GM23338 (cell line): ENCODE data around the gene MTRF1. TPM values are rescaled to one million over a fixed set of nuclear protein-coding genes. Genes with fewer than 3 reads are reported as not detected.

Experiments
- ATAC-seq: fragments of 200-7000 bp; cut with Tn5 transposase; 3 replicates; pipeline ENCODE4 v1.9.1; 2020
- DNase-seq: peaks from one replicate; pipeline ENCODE4 v3.0.0-alpha.2; 2015; ENCODE audit warnings: low spot score
- H2AFZ ChIP-seq: fragments of 200-600 bp; sonication (generic); 2 replicates; pipeline ENCODE4 v1.8.0; 2016; ENCODE audit warnings: antibody characterized with exemption, mild to moderate bottlenecking, moderate library complexity
- H3F3A ChIP-seq: fragments of 200-600 bp; sonication (generic); replicated peaks from 2 replicates; pipeline ENCODE4 v1.8.0; 2017; ENCODE audit warnings: antibody characterized with exemption, mixed run types, low read depth
- H3K27ac ChIP-seq: fragments of 200-600 bp; sonication (generic); 2 replicates; pipeline ENCODE4 v1.6.1; 2016; ENCODE audit warnings: low read depth
- H3K27me3 ChIP-seq: fragments of 200-600 bp; sonication (generic); 2 replicates; pipeline ENCODE4 v1.8.0; 2016; ENCODE audit warnings: mild to moderate bottlenecking, mixed run types, moderate library complexity; ENCODE audit not compliant: insufficient read depth
- H3K36me3 ChIP-seq: fragments of 200-600 bp; sonication (generic); 2 replicates; pipeline ENCODE4 v1.8.0; 2016; ENCODE audit warnings: mild to moderate bottlenecking; ENCODE audit not compliant: insufficient read depth
- H3K4me1 ChIP-seq: fragments of 200-600 bp; sonication (generic); 2 replicates; pipeline ENCODE4 v1.8.0; 2016; ENCODE audit warnings: mild to moderate bottlenecking, moderate library complexity; ENCODE audit not compliant: insufficient read depth
- H3K4me2 ChIP-seq: fragments of 200-600 bp; sonication (generic); 2 replicates; pipeline ENCODE4 v1.7.1; 2017; ENCODE audit warnings: mixed run types
- H3K4me3 ChIP-seq: fragments of 200-600 bp; sonication (generic); 2 replicates; pipeline ENCODE4 v1.6.1; 2016; ENCODE audit warnings: mixed run types
- H3K79me2 ChIP-seq: fragments of 200-600 bp; sonication (generic); replicated peaks from 2 replicates; pipeline ENCODE4 v1.8.0; 2017; ENCODE audit warnings: mild to moderate bottlenecking; ENCODE audit not compliant: insufficient read depth
- H3K9me2 ChIP-seq: fragments of 200-600 bp; sonication (generic); 2 replicates; pipeline ENCODE4 v1.8.0; 2017; ENCODE audit not compliant: insufficient read depth
- H4K20me1 ChIP-seq: fragments of 200-600 bp; sonication (generic); replicated peaks from 2 replicates; pipeline ENCODE4 v1.8.0; 2017; ENCODE audit warnings: mild to moderate bottlenecking; ENCODE audit not compliant: insufficient read depth
- H3K27ac Mint-ChIP-seq: 2 replicates; pipeline ENCODE4 v1.8.0; 2020; ENCODE audit warnings: inconsistent platforms, mild to moderate bottlenecking, moderate library complexity, mixed read lengths
- H3K27me3 Mint-ChIP-seq: 3 replicates; pipeline ENCODE4 v1.8.0; 2022; ENCODE audit warnings: low read depth, mild to moderate bottlenecking, moderate library complexity, mixed read lengths, inconsistent platforms; ENCODE audit not compliant: insufficient read depth, poor library complexity
- H3K36me3 Mint-ChIP-seq: 3 replicates; pipeline ENCODE4 v1.8.0; 2021; ENCODE audit warnings: low read depth, mild to moderate bottlenecking, inconsistent platforms, moderate library complexity, mixed read lengths
- H3K4me1 Mint-ChIP-seq: 3 replicates; pipeline ENCODE4 v1.8.0; 2020; ENCODE audit warnings: mild to moderate bottlenecking, inconsistent platforms, mixed read lengths
- H3K4me3 Mint-ChIP-seq: 3 replicates; pipeline ENCODE4 v1.8.0; 2021; ENCODE audit warnings: moderate library complexity, mild to moderate bottlenecking, inconsistent platforms, mixed read lengths
- H3K9me3 Mint-ChIP-seq: 3 replicates; pipeline ENCODE4 v1.8.0; 2020; ENCODE audit warnings: moderate library complexity, mild to moderate bottlenecking, inconsistent platforms, mixed read lengths
- EZH2 ChIP-seq: fragments of 200-600 bp; sonication (generic); IDR thresholded peaks from one replicate; pipeline ENCODE4 v1.8.0; 2017; ENCODE audit warnings: antibody characterized with exemption, mild to moderate bottlenecking, low read depth; ENCODE audit not compliant: unreplicated experiment
- EZH2phosphoT487 ChIP-seq: fragments of 200-600 bp; sonication (generic); IDR thresholded peaks from one replicate; pipeline ENCODE4 v1.8.1; 2018; ENCODE audit warnings: antibody characterized with exemption; ENCODE audit not compliant: unreplicated experiment
- JUNB ChIP-seq: IDR thresholded peaks from one replicate; pipeline ENCODE4 v1.6.1; 2016; ENCODE audit warnings: antibody characterized with exemption; ENCODE audit not compliant: unreplicated experiment
- STAT1 ChIP-seq: IDR thresholded peaks from one replicate; pipeline ENCODE4 v1.6.1; 2016; ENCODE audit warnings: antibody characterized with exemption; ENCODE audit not compliant: unreplicated experiment
- polyA plus RNA-seq: library from polyadenylated mRNA; unstranded; fragments of >200 nt; fragmentation: Nextera tagmentation; extraction: Ambion mirVana; gene quantifications from 2 replicates; pipeline ENCODE4 v1.2.1, GENCODE V29; 2016
- total RNA-seq: library from RNA; depleted of rRNA; stranded (reverse); fragments of >200 nt; shearing (Covaris generic); gene quantifications from 2 replicates; pipeline ENCODE4 v1.2.3, GENCODE V29; 2014
- TF ChIP-seq, protein P1 (sequence below): fragments of 250-450 bp; sonication (Bioruptor Pico); IDR thresholded peaks from 2 replicates; pipeline ENCODE4 v1.5.0; 2020; ENCODE audit warnings: mild to moderate bottlenecking, moderate library complexity
- TF ChIP-seq, protein P2 (sequence below): IDR thresholded peaks from one replicate; pipeline ENCODE4 v1.6.1; 2018; ENCODE audit warnings: antibody characterized with exemption; ENCODE audit not compliant: unreplicated experiment

The MTRF1 gene
- total and polyA plus RNA-seq, 2 experiments from 2014 or later: 18.4 to 22.6 TPM

DNA sequence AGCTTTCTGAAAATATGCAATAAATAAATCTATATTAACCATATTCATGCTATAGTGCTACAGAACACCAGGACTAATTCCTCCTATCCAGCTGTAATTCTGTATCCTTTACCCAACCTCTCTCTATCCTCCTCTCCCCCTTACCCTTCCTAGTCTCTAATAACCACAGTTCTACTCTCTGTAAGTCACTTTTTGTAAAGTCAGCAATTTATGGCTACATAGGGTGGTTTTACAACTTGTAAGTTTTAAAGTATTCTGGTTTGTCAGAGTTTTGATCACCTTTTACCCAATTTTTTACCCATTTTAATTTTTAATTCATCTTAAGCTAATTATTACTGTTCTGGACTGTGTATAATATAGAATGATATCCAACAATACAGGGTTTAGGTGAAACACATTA lies 34.0 kb downstream of the MTRF1 start (continued):
- TF ChIP-seq, protein P1, sequence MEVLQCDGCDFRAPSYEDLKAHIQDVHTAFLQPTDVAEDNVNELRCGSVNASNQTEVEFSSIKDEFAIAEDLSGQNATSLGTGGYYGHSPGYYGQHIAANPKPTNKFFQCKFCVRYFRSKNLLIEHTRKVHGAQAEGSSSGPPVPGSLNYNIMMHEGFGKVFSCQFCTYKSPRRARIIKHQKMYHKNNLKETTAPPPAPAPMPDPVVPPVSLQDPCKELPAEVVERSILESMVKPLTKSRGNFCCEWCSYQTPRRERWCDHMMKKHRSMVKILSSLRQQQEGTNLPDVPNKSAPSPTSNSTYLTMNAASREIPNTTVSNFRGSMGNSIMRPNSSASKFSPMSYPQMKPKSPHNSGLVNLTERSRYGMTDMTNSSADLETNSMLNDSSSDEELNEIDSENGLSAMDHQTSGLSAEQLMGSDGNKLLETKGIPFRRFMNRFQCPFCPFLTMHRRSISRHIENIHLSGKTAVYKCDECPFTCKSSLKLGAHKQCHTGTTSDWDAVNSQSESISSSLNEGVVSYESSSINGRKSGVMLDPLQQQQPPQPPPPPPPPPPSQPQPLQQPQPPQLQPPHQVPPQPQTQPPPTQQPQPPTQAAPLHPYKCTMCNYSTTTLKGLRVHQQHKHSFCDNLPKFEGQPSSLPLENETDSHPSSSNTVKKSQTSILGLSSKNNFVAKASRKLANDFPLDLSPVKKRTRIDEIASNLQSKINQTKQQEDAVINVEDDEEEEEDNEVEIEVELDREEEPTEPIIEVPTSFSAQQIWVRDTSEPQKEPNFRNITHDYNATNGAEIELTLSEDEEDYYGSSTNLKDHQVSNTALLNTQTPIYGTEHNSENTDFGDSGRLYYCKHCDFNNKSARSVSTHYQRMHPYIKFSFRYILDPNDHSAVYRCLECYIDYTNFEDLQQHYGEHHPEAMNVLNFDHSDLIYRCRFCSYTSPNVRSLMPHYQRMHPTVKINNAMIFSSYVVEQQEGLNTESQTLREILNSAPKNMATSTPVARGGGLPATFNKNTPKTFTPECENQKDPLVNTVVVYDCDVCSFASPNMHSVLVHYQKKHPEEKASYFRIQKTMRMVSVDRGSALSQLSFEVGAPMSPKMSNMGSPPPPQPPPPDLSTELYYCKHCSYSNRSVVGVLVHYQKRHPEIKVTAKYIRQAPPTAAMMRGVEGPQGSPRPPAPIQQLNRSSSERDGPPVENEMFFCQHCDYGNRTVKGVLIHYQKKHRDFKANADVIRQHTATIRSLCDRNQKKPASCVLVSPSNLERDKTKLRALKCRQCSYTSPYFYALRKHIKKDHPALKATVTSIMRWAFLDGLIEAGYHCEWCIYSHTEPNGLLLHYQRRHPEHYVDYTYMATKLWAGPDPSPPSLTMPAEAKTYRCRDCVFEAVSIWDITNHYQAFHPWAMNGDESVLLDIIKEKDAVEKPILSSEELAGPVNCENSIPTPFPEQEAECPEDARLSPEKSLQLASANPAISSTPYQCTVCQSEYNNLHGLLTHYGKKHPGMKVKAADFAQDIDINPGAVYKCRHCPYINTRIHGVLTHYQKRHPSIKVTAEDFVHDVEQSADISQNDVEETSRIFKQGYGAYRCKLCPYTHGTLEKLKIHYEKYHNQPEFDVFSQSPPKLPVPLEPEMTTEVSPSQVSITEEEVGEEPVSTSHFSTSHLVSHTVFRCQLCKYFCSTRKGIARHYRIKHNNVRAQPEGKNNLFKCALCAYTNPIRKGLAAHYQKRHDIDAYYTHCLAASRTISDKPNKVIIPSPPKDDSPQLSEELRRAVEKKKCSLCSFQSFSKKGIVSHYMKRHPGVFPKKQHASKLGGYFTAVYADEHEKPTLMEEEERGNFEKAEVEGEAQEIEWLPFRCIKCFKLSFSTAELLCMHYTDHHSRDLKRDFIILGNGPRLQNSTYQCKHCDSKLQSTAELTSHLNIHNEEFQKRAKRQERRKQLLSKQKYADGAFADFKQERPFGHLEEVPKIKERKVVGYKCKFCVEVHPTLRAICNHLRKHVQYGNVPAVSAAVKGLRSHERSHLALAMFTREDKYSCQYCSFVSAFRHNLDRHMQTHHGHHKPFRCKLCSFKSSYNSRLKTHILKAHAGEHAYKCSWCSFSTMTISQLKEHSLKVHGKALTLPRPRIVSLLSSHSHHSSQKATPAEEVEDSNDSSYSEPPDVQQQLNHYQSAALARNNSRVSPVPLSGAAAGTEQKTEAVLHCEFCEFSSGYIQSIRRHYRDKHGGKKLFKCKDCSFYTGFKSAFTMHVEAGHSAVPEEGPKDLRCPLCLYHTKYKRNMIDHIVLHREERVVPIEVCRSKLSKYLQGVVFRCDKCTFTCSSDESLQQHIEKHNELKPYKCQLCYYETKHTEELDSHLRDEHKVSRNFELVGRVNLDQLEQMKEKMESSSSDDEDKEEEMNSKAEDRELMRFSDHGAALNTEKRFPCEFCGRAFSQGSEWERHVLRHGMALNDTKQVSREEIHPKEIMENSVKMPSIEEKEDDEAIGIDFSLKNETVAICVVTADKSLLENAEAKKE (CRISPR knock-in tag): no peak
- no peak for TF ChIP-seq EZH2

DNA sequence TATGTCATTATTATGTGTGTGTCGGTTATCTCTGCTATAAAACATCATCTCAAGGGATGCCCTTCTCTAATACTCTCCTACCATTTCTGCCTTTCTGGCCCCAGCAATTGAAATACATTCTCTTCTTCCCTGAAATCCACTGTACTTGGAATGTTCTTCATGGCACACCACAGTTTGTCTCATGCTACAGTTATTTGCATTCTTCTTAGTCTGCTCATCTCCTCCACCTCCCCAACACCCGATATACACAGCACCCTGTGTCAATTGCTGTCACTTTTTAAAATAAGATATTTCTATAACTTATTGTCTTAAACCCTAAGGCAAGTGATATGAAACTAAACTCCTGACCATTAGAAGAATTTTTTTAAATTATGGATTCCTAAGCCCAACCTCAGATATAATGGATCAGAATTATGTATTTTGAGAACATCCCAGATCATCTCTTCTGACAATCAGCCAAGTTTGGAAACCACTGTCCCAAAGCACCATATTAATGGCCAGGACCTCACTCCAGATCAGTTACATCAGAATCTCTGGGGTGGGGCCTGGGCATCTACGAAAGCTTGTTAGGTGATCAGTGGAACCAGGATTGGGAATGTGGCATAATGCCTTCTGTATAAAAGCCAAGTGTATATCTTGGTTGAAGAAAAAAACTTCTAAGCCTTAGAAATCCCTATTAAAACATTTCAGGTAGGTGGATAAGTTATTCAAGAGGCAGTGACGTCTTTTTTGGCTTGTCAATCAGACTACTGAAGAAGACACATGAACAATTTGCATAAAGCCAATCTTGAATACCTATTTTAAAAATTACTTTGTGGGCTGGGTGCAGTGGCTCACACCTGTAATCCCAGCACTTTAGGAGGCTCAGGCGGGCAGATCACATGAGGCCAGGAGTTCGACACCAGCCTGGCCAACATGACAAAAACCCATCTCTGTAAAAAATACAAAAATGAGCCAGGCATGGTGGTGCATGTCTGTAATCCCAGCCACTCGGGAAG lies 39.0 kb downstream of the MTRF1 start:
- H3K27me3 Mint-ChIP-seq: no peaks in the 10 kb centered on the region

More for the DNA sequence above, 39.0 kb downstream of the MTRF1 start:
- H3K79me2 ChIP-seq: no peaks in the 10 kb centered on the region
- no peak overlapping the region for H3K4me2 ChIP-seq
- no peaks in the 10 kb centered on the region for H3K9me3 Mint-ChIP-seq
- ATAC-seq: no peak
- no peaks in the 10 kb centered on the region for H3K4me1 ChIP-seq
- H3K36me3 Mint-ChIP-seq: no peaks in the 10 kb centered on the region; the same call in 2 of the 3 replicates
- H3K4me1 Mint-ChIP-seq: no peaks in the 10 kb centered on the region
- no peaks in the 10 kb centered on the region for H3K36me3 ChIP-seq
- no peak overlapping the region for H3K27ac Mint-ChIP-seq
- no peak for DNase-seq
- H4K20me1 ChIP-seq: no peaks in the 10 kb centered on the region
- H3K9me2 ChIP-seq: no peaks in the 10 kb centered on the region
- H3K4me3 Mint-ChIP-seq: no peak overlapping the region
- H3K27me3 ChIP-seq: no peaks in the 10 kb centered on the region
- H3K4me3 ChIP-seq: no peak overlapping the region
- H3K27ac ChIP-seq: no peak overlapping the region
- TF ChIP-seq STAT1: no peak
- TF ChIP-seq EZH2phosphoT487: no peak
- TF ChIP-seq JUNB: no peak
- TF ChIP-seq, protein P2, sequence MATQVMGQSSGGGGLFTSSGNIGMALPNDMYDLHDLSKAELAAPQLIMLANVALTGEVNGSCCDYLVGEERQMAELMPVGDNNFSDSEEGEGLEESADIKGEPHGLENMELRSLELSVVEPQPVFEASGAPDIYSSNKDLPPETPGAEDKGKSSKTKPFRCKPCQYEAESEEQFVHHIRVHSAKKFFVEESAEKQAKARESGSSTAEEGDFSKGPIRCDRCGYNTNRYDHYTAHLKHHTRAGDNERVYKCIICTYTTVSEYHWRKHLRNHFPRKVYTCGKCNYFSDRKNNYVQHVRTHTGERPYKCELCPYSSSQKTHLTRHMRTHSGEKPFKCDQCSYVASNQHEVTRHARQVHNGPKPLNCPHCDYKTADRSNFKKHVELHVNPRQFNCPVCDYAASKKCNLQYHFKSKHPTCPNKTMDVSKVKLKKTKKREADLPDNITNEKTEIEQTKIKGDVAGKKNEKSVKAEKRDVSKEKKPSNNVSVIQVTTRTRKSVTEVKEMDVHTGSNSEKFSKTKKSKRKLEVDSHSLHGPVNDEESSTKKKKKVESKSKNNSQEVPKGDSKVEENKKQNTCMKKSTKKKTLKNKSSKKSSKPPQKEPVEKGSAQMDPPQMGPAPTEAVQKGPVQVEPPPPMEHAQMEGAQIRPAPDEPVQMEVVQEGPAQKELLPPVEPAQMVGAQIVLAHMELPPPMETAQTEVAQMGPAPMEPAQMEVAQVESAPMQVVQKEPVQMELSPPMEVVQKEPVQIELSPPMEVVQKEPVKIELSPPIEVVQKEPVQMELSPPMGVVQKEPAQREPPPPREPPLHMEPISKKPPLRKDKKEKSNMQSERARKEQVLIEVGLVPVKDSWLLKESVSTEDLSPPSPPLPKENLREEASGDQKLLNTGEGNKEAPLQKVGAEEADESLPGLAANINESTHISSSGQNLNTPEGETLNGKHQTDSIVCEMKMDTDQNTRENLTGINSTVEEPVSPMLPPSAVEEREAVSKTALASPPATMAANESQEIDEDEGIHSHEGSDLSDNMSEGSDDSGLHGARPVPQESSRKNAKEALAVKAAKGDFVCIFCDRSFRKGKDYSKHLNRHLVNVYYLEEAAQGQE: no peak
- H3F3A ChIP-seq: no peaks in the 10 kb centered on the region
- H2AFZ ChIP-seq: no peak overlapping the region
